ENCODE data around the gene RAI14. TPM values are rescaled to one million over a fixed set of nuclear protein-coding genes. Genes with fewer than 3 reads are reported as not detected.
"Not testable (repeated sequence)": the region's sequence is repeated elsewhere in the genome, so short reads cannot be mapped to it uniquely, and the experiment has no call there.

The RAI14 gene
- total RNA-seq, 2 experiments from 2014 or later = 7.9 to 9.0 TPM

DNA sequence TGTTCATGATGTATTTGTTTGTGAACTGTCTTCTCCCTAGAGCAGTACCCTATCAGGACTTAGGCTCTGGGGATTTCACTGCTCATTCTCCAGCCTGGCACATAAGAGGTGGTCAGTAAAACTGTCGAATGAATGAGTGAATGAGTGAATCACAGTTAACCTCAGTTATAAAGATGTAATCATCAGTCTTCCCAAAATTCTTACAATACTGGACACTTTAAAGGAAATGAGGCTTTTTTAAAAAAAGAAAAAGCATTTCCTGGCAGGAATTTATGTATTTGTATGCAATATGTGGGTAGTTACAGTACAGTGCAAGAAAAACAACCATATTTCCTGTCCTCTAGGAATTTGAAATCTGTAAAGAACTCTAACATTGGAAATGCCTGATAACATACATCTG lies 59.6 kb downstream of the RAI14 start:
- Mint-ChIP-seq H3K4me1 (no peaks in the 10 kb centered on the region), H3K27ac (no peak overlapping the region), H3K9me3 (no peaks in the 10 kb centered on the region), H3K36me3 (no peaks in the 10 kb centered on the region), H3K4me3 (no peak overlapping the region), H3K27me3 (peaks cover 13% of the 10 kb centered on the region)
- DNase-seq = no peak

DNA sequence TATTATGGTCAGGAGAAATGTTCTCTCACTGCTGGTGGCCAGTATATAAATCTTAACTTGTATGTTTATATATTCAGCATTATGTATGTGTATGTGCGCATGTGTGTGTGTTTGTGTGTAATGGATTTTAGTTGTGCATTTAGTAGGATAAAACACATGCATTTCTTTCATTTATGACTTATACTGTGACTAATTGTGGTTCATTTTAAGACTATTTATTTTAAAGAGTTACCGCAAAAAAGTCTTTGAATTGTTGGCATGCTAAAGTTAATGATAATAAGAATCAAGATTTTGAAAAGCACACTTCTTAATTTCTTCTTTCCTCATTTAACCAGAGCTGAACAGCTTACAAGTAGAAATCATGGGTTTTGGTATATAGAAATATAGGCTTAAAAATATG lies 60.9 kb downstream of the RAI14 start:
- Mint-ChIP-seq H3K9me3 (no peaks in the 10 kb centered on the region), H3K27ac (no peak overlapping the region), H3K4me3 (no peak overlapping the region), H3K27me3 (peaks cover 13% of the 10 kb centered on the region), H3K36me3 (no peaks in the 10 kb centered on the region), H3K4me1 (no peaks in the 10 kb centered on the region)
- no peak for DNase-seq

DNA sequence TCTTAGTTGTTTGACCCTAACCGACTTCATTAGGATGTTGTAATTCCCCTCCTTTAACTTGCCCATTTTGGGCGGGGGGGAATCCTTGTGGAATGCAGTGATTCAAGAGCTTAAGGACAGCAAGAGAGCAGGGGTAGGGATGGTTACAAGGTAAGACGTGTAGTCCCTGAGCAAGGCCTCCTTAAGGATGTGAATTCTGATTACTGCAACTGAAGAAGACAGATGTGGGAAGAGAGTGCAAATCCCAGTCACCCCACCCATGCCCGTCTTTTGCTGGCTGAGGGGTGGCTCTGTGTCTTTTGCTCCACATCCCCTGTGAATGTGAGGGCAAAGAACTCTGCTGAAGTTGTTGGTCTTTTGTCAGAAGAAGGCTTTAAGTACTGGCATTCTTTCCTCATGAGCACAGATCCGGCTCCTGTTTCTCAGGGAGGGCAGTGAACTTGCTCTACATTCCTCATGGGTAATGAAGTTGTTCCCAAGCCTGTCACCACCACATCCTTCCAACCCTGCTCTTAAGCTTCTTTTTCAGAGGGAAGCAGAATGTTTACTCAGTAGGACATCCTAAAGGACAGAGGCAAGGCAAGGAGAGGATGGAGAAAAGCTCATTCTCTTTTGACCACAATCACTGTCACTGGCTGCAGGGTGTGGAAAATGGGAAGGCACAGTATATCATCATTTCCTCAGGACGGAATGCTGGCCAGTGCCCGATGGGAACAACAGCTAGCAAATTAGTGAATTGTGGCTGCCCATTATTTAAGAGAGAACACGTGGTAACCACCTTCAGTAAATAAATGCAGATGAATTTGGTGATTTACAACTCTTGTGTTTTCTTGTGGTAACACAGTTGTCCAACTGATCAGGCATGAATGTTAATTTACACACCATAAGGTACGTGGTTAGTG lies 61.5 kb downstream of the RAI14 start:
- no peaks in the 10 kb centered on the region for H3K9me3 Mint-ChIP-seq
- no peaks in the 10 kb centered on the region for H3K4me1 Mint-ChIP-seq
- H3K4me3 Mint-ChIP-seq = no peak overlapping the region
- no peaks in the 10 kb centered on the region for H3K36me3 Mint-ChIP-seq
- H3K27ac Mint-ChIP-seq = no peak overlapping the region
- peaks cover 13% of the 10 kb centered on the region for H3K27me3 Mint-ChIP-seq
- no peak for DNase-seq

DNA sequence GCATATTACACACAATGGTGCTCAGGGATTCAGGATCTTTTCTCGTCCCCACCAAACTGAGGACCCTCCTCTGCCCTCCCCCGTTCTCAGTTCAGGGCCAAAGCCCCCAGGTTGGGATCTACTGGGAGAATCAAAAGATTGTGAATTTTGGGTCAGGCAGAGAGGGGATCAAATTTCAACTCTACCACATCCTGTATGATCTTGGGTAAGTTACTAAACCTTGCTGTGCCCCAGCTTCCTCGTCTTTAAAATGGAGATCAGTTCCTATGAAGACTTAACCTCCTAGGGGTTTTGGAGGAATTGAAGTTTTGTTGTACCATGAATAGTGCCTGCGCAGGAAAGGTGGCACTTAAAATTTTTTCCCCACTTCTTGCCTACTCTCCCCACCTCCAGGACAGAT lies 62.4 kb downstream of the RAI14 start:
- Mint-ChIP-seq H3K9me3 (no peaks in the 10 kb centered on the region), H3K36me3 (no peaks in the 10 kb centered on the region), H3K4me1 (no peaks in the 10 kb centered on the region), H3K4me3 (no peak overlapping the region), H3K27ac (no peak overlapping the region), H3K27me3 (peaks cover 13% of the 10 kb centered on the region)
- no peak for DNase-seq

DNA sequence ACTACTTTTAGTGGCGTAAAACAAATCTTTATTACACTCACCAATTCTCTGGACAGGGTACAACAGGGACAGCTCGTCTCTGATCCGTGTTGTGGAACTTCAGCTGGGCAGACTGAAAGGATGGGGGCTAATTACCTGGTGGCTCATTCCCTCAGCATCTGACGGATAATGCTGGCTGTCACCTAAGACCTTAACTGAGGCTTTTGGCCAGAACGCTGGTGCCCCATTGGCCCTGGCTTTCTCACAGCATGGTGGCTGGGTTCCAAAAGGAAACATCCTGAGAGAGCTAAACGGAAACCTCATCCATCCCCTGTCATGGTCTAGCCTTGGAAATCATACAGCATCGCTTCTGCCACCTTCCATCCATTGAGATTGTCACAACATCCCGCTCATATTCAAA lies 62.9 kb downstream of the RAI14 start:
- peaks cover 13% of the 10 kb centered on the region for H3K27me3 Mint-ChIP-seq
- no peak overlapping the region for H3K27ac Mint-ChIP-seq
- H3K4me1 Mint-ChIP-seq = no peaks in the 10 kb centered on the region
- no peak overlapping the region for H3K4me3 Mint-ChIP-seq
- no peak for DNase-seq
- no peaks in the 10 kb centered on the region for H3K36me3 Mint-ChIP-seq
- H3K9me3 Mint-ChIP-seq = no peaks in the 10 kb centered on the region

DNA sequence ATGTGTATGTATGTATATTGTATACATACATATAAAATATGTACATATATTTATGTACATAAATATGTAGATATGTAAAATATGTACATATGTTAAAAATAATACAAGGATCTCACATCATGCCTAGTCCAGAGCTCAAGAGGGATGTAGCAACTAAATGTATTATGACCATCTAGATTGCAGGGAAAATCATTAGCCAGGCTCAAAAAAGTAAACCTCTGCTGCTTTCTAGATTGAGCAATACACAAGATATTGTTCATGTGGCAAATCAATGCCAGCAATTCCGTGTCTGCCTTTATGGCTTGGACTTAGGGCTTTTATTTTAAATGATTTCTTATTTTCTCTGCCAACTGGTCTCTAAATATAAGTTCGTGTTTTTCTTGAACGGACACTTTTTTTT lies 65.2 kb downstream of the RAI14 start:
- H3K27ac Mint-ChIP-seq = no peak overlapping the region
- H3K9me3 Mint-ChIP-seq = no peaks in the 10 kb centered on the region
- no peak for DNase-seq
- H3K4me3 Mint-ChIP-seq = no peak overlapping the region
- H3K4me1 Mint-ChIP-seq = no peaks in the 10 kb centered on the region
- peaks cover 4% of the 10 kb centered on the region for H3K27me3 Mint-ChIP-seq
- H3K36me3 Mint-ChIP-seq = no peaks in the 10 kb centered on the region

DNA sequence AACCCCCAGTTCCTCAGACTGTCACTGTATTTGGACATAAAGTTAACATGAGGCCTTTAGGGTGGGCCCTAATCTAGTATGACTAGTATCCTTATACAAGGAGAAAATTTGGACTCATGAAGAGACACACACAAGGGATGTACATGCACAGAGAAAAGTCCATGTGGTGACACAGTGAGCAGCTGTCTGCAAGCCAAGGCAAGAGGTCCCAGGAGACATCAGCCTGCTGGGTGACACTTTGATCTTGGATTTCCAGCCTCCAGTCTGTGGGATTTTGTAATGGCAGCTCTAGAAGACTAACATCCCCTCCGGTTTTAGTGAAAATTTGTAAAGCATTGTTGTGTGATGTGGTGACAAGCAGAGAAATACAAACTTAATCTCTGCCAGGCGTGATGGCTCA lies 66.1 kb downstream of the RAI14 start:
- H3K9me3 Mint-ChIP-seq = no peaks in the 10 kb centered on the region
- no peaks in the 10 kb centered on the region for H3K27me3 Mint-ChIP-seq
- H3K36me3 Mint-ChIP-seq = no peaks in the 10 kb centered on the region
- H3K27ac Mint-ChIP-seq = no peak overlapping the region
- DNase-seq = no peak
- no peaks in the 10 kb centered on the region for H3K4me1 Mint-ChIP-seq
- no peak overlapping the region for H3K4me3 Mint-ChIP-seq

DNA sequence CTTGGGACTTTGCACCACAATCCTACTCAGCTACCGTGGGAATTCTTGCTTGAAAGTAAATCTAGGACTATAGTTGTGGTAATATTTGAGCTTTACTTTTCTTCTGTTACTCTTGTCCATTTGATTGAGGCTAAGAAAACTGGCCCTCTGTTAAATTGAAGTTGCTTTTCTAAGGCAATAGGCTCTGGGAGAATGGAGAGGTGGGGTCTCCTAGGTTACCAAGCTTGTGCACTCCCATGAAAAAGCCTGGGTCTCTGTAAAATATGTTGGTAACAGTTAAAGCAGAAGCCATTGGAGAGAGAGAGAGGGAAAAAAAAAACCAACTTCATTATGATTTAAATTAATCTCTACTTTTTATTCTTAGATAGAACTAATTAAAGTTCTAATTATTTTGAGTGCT lies 68.6 kb downstream of the RAI14 start:
- Mint-ChIP-seq H3K27ac (no peak overlapping the region), H3K9me3 (peaks cover 1% of the 10 kb centered on the region), H3K27me3 (no peaks in the 10 kb centered on the region), H3K4me1 (no peaks in the 10 kb centered on the region), H3K36me3 (no peaks in the 10 kb centered on the region), H3K4me3 (no peak overlapping the region)
- no peak for DNase-seq

DNA sequence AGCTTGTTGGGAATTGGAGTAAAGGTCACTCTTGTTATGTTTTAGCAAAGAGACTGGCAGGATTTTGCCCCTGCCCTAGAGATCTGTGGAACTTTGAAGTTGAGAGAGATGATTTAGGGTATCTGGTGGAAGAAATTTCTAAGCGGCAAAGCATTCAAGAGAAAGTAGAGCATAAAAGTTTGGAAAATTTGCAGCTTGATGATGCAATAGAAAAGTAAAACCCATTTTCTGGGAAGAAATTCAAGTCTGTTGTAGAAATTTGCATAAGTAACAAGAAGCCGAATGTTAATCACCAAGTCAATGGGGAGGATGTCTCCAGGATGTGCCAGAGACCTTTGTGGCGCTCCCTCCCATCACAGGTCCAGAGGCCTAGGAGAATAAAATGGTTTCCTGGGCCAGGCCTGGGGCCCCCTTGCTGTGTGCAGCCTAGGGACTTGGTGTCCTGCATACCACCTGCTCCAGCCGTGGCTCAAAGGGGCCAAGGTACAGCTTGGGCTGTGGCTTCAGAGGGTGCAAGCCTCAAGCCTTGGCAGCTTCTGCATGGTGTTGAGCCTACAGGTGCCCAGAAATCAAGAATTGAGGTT lies 71.1 kb downstream of the RAI14 start:
- H3K36me3 Mint-ChIP-seq, H3K27me3 Mint-ChIP-seq, H3K27ac Mint-ChIP-seq, H3K4me3 Mint-ChIP-seq, H3K4me1 Mint-ChIP-seq, DNase-seq, H3K9me3 Mint-ChIP-seq: not testable (repeated sequence)

DNA sequence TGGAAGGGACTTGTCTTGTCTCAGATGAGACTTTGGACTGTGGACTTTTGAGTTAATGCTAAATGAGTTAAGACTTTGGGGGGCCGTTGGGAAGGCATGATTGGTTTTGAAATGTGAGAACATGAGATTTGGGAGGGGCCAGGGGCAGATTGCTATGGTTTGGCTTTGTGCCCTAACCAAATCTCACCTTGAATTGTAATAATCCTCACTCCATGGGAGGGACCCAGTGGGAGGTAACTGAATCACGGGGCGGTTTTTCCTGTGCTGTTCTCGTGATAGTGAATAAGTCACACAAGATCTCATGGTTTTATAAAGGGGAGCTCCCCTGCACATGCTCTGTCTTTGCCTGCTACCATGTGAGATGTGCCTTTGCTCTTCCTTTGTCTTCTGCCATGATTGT lies 72.1 kb downstream of the RAI14 start:
- no peaks in the 10 kb centered on the region for H3K36me3 Mint-ChIP-seq
- H3K4me1 Mint-ChIP-seq = no peaks in the 10 kb centered on the region
- peaks cover 1% of the 10 kb centered on the region for H3K9me3 Mint-ChIP-seq
- no peak overlapping the region for H3K4me3 Mint-ChIP-seq
- DNase-seq = no peak
- no peaks in the 10 kb centered on the region for H3K27me3 Mint-ChIP-seq
- no peak overlapping the region for H3K27ac Mint-ChIP-seq

DNA sequence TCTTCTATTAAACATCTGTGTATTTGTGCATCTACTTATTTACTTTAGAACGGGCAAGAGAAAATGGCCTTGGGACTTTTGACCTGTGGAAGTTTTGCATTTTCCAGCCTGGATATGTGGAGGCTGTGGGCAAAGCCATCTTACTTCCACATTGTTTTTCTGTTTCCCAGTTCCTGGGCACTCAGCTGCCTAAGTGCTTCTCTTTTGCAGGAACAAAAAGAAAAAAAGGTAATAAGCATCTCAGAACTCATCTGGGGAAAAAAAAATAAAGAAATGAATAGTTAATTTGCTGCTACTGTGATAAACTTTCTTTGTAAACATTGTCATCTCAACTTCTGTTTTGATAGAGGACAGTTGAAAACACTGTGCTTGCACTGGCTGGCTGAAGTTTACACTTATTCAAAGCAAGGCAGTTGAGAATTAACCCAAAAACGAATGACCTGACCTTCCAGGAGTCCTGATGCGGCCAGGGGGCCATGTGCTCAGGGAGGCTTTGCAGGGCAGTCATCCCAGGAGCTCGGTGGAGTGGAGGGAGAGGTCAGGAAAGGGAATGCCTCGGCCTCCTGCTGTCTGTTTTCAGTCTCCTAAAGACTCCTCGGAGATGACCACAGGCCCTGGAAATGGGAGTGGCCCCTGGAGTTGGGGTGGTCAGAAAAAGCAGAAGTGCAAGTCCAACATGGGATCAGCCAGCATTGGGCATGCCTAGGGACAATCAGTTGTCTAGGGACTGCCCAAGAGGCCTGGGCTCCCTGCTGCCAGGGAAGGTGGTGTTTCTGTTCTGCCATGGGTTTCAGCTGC lies 75.5 kb downstream of the RAI14 start:
- no peak for DNase-seq
- peaks cover 1% of the 10 kb centered on the region for H3K9me3 Mint-ChIP-seq
- no peaks in the 10 kb centered on the region for H3K4me1 Mint-ChIP-seq
- no peaks in the 10 kb centered on the region for H3K27me3 Mint-ChIP-seq
- no peak overlapping the region for H3K4me3 Mint-ChIP-seq
- H3K36me3 Mint-ChIP-seq = no peaks in the 10 kb centered on the region
- H3K27ac Mint-ChIP-seq = no peak overlapping the region

DNA sequence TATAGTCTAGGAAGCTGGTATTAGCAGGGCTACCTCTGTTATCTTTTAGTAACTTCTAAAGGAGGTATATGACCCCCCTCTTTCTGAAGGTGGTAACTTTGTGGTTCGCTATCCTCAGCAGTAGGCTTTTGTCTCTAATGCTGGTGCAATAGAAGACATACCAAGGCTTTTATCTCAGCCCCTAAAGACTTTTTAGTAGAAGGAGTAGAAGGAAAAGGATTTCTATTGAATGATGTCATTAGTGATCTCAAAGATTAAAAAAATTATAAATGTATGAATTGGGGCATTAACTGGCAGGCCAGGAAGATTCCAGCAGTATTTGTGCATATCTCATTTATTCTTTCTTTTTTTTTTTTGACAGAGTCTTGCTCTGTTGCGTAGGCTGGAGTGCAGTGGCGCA lies 78.2 kb downstream of the RAI14 start:
- Mint-ChIP-seq H3K4me3 (no peak overlapping the region), H3K4me1 (no peaks in the 10 kb centered on the region), H3K9me3 (no peaks in the 10 kb centered on the region), H3K36me3 (no peaks in the 10 kb centered on the region), H3K27ac (no peak overlapping the region), H3K27me3 (peaks cover 8% of the 10 kb centered on the region)
- no peak for DNase-seq

DNA sequence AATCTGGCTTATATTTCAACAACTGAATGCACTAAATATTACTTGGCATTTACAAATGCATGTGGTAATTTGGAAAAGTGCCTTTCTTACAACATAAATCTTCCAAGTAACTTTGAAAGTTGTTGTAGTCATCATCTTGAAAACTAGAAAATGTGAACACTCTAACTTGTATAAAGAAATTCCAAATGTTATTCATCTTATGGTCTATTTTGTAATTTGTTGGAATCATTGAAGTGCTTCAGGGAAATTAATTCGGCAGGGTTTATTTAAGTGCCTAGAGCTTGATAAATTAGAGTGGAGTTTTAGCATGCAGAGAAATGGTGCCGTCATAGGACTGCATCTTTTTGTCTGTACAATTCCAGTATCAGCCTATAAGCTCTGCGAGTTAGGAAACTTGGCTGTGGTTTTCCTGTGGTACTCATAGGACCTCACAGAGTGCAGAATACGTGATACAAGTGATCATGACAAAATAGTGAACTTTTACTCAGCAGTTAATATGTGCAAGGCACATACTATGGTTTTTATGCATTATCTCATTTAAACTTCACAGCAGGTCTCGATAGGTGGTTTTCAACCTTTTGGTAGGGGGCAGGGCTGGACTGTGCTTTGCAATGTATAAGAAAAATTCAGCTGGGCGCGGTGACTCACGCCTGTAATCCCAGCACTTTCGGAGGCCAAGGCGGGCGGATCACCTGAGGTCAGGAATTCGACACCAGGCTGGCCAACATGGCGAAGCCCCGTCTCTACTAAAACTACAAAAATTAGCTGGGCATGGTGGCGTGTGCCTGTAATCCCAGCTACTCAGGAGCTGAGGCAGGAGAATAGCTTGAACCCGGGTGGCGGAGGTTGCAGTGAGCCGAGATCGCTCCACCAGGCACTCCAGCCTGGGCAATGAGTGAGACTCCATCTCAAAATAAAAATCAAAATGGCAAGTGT lies 79.6 kb downstream of the RAI14 start:
- Mint-ChIP-seq H3K4me3 (no peak overlapping the region), H3K9me3 (no peaks in the 10 kb centered on the region), H3K4me1 (no peaks in the 10 kb centered on the region), H3K27me3 (peaks cover 8% of the 10 kb centered on the region), H3K27ac (no peak overlapping the region), H3K36me3 (no peaks in the 10 kb centered on the region)
- DNase-seq = no peak

DNA sequence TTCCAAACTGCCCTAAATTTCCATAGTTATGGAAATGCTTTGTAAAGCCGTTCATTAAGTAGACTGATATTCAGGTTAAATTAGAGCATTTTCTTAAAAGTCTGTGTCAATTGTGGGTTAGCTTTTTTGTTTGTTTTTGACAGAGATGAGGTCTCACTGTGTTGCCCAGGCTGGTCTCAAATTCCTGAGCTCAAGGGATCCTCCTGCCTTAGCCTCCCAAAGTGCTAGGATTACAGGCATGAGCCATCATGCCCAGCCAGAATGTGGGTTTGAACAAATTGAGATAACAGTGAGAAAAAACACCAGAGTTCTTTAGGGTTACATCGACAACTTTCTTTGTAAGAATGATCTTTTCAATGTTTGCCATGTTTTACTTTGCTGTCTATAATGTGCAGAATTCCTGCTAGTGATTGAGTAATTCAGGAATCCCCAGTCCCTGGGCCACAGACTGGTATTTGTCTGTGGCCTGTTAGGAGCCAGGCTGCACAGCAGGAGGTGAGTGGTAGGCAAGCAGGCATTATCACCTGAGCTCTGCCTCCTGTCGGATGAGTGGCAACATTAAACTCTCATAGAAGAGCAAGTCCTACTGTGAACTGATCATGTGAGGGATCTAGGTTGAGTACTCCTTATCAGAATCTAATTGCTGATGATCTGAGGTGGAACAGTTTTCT lies 80.5 kb downstream of the RAI14 start:
- DNase-seq = no peak
- Mint-ChIP-seq H3K27ac (no peak overlapping the region), H3K4me1 (no peaks in the 10 kb centered on the region), H3K36me3 (no peaks in the 10 kb centered on the region), H3K27me3 (peaks cover 8% of the 10 kb centered on the region), H3K9me3 (no peaks in the 10 kb centered on the region), H3K4me3 (no peak overlapping the region)

Measured in activated naive CD8-positive, alpha-beta T cell treated with anti-CD3 and anti-CD28 coated beads for 36 hours (primary cell).